DND-41 (cell line): ENCODE results near the gene YIPF1.

Source experiments
- ATAC-seq: fragments of 200-7000 bp; cut with Tn5 transposase; 3 replicates; pipeline ENCODE4 v1.9.1; 2021; ENCODE audit warnings: low read depth; ENCODE audit not compliant: insufficient read depth
- DNase-seq: peaks from one replicate; pipeline ENCODE4 v3.0.0-alpha.2; 2020
- H2AFZ ChIP-seq: 2 replicates; pipeline ENCODE4 v1.6.0; 2012; ENCODE audit warnings: low read depth, low read length
- H3K27ac ChIP-seq: 2 replicates; pipeline ENCODE4 v1.5.1; 2012; ENCODE audit warnings: low read length, inconsistent platforms
- H3K27me3 ChIP-seq: fragments of 200-600 bp; sonication (generic); 2 replicates; pipeline ENCODE4 v1.6.0; 2012; ENCODE audit warnings: low read length, mild to moderate bottlenecking, inconsistent platforms; ENCODE audit not compliant: insufficient read depth, poor library complexity
- H3K36me3 ChIP-seq: 2 replicates; pipeline ENCODE4 v1.5.1; 2012; ENCODE audit warnings: low read length, inconsistent platforms; ENCODE audit not compliant: insufficient read depth
- H3K4me1 ChIP-seq: 2 replicates; pipeline ENCODE4 v1.5.1; 2012; ENCODE audit warnings: mild to moderate bottlenecking, low read length; ENCODE audit not compliant: insufficient read depth
- H3K4me2 ChIP-seq: 2 replicates; pipeline ENCODE4 v1.6.0; 2012; ENCODE audit warnings: mild to moderate bottlenecking, moderate library complexity, low read length, inconsistent platforms; ENCODE audit not compliant: insufficient read depth
- H3K4me3 ChIP-seq, 2 experiments: fragments of 200-600 bp in 1 of 2; shearing (Covaris generic) in 1 of 2; 2 replicates each; pipeline ENCODE4 v1.5.1; 2012 to 2016; ENCODE audit warnings: inconsistent platforms in 2 of 2, low read length in 2 of 2, mild to moderate bottlenecking in 2 of 2, low read depth in 1 of 2, moderate library complexity in 1 of 2
- H3K79me2 ChIP-seq: 2 replicates; pipeline ENCODE4 v1.6.0; 2012; ENCODE audit warnings: low read length, inconsistent platforms; ENCODE audit not compliant: insufficient read depth
- H3K9ac ChIP-seq: 2 replicates; pipeline ENCODE4 v1.6.0; 2012; ENCODE audit warnings: low read depth, mild to moderate bottlenecking, inconsistent platforms, low read length, moderate library complexity
- H3K9me3 ChIP-seq: 2 replicates; pipeline ENCODE4 v1.5.1; 2012; ENCODE audit warnings: low read length, moderate library complexity, mild to moderate bottlenecking, inconsistent platforms; ENCODE audit not compliant: insufficient read depth, severe bottlenecking
- H4K20me1 ChIP-seq: 2 replicates; pipeline ENCODE4 v1.6.0; 2012; ENCODE audit warnings: low read length; ENCODE audit not compliant: insufficient read depth
- EZH2 ChIP-seq: IDR thresholded peaks from 3 replicates; pipeline ENCODE4 v1.6.1; 2012; ENCODE audit warnings: borderline replicate concordance, low read depth, mild to moderate bottlenecking, moderate library complexity, low read length, inconsistent platforms; ENCODE audit not compliant: severe bottlenecking
- TF ChIP-seq, protein P1 (sequence below): IDR thresholded peaks from 2 replicates; pipeline ENCODE4 v1.5.1; 2012; ENCODE audit warnings: borderline replicate concordance, low read length, moderate library complexity, mild to moderate bottlenecking; ENCODE audit not compliant: poor library complexity, severe bottlenecking; ENCODE audit errors: extremely low read depth

Gene YIPF1

DNA sequence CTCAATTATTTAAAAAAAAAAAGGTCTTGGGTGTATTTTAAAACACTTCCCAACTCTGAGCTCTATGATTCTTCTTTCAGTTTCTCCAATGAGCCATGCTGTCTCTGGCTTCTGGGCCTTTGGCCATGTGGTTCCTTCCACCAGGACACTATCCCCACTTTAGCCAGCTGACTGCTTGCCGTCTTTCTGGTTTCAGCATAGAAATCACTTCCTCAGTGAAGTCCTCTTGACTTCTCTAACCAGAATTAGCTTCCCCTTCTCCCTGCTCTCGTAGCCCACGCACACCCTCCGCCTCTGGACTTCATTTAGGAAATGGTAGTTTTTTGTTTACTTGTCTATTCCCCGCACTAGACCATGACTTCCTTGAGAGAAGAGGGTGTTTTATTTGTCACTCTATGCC, 3.3 kb upstream of the YIPF1 start:
- Histone ChIP-seq H4K20me1 (no peaks in the 10 kb centered on the region), H3K27ac (no peak overlapping the region), H3K27me3 (no peaks in the 10 kb centered on the region), H3K36me3 (no peaks in the 10 kb centered on the region), H3K9ac (no peak overlapping the region), H3K4me1 (peaks cover 23% of the 10 kb centered on the region), H3K4me2 (no peak overlapping the region), H3K79me2 (peaks cover 6% of the 10 kb centered on the region), H3K9me3 (no peaks in the 10 kb centered on the region), H2AFZ (no peak overlapping the region), H3K4me3 (no peak overlapping the region)
- no peak for TF ChIP-seq EZH2
- TF ChIP-seq, protein P1, sequence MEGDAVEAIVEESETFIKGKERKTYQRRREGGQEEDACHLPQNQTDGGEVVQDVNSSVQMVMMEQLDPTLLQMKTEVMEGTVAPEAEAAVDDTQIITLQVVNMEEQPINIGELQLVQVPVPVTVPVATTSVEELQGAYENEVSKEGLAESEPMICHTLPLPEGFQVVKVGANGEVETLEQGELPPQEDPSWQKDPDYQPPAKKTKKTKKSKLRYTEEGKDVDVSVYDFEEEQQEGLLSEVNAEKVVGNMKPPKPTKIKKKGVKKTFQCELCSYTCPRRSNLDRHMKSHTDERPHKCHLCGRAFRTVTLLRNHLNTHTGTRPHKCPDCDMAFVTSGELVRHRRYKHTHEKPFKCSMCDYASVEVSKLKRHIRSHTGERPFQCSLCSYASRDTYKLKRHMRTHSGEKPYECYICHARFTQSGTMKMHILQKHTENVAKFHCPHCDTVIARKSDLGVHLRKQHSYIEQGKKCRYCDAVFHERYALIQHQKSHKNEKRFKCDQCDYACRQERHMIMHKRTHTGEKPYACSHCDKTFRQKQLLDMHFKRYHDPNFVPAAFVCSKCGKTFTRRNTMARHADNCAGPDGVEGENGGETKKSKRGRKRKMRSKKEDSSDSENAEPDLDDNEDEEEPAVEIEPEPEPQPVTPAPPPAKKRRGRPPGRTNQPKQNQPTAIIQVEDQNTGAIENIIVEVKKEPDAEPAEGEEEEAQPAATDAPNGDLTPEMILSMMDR = no peak
- DNase-seq (no peak), ATAC-seq (no peak)

DNA sequence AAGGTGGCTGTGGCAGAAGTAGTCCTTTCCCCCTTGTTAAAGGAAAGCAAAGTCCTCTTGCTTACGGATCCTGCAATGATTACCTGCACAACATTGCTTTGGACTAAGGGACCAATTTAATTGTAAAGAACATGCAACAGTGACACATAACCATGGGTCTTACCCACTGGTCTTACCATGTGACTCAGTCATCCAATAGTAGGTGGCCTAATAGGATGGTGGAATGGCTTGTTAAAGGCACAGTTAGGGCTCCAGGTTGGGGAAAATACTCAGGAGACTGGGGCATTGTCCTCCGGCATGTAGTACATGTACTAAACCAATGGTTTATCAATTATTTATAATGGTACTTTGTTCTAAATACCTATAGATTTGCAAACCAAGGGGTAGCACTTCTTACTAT, 2.1 kb upstream of the YIPF1 start:
- TF ChIP-seq, protein P1 = no peak
- TF ChIP-seq EZH2 = no peak
- Histone ChIP-seq H3K9ac (no peak overlapping the region), H2AFZ (no peak overlapping the region), H4K20me1 (no peaks in the 10 kb centered on the region), H3K4me1 (peaks cover 23% of the 10 kb centered on the region), H3K79me2 (peaks cover 6% of the 10 kb centered on the region), H3K4me2 (no peak overlapping the region), H3K27me3 (no peaks in the 10 kb centered on the region), H3K9me3 (no peaks in the 10 kb centered on the region), H3K36me3 (peaks cover 2% of the 10 kb centered on the region; the same call in 1 of the 2 replicates), H3K4me3 (no peak overlapping the region), H3K27ac (no peak overlapping the region)
- ATAC-seq (no peak), DNase-seq (no peak)

DNA sequence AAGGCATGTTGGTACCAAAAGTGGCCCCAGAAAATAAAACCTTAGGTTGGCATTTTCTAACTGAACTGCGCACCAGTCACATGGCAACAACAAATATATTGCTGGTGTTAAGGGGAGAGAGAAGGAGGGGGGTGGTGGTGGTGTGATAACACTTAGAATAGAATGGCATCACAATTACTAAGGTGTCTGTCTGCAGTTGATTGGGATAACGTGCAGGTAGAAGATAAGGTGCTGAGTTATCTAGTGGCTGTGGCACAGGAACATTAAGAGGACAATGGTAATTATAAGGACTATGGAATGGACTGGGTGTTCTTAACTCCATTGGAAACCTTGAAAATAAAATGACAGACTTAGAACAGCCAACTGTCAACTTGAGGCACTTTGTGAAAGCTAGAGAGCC, 1.4 kb upstream of the YIPF1 start:
- H4K20me1 ChIP-seq = no peaks in the 10 kb centered on the region
- no peak overlapping the region for H3K4me2 ChIP-seq
- H3K79me2 ChIP-seq = peaks cover 6% of the 10 kb centered on the region
- DNase-seq = no peak
- H2AFZ ChIP-seq = peak overlapping the region; percentile 80
- no peak for ATAC-seq
- peaks cover 23% of the 10 kb centered on the region for H3K4me1 ChIP-seq
- no peak overlapping the region for H3K9ac ChIP-seq
- no peak overlapping the region for H3K4me3 ChIP-seq
- no peaks in the 10 kb centered on the region for H3K27me3 ChIP-seq
- peaks cover 3% of the 10 kb centered on the region; the same call in 1 of the 2 replicates for H3K36me3 ChIP-seq
- TF ChIP-seq, protein P1 = no peak
- TF ChIP-seq EZH2 = no peak
- no peaks in the 10 kb centered on the region for H3K9me3 ChIP-seq
- no peak overlapping the region for H3K27ac ChIP-seq
